ENCODE results near the gene PCP4.

PCP4 gene

DNA sequence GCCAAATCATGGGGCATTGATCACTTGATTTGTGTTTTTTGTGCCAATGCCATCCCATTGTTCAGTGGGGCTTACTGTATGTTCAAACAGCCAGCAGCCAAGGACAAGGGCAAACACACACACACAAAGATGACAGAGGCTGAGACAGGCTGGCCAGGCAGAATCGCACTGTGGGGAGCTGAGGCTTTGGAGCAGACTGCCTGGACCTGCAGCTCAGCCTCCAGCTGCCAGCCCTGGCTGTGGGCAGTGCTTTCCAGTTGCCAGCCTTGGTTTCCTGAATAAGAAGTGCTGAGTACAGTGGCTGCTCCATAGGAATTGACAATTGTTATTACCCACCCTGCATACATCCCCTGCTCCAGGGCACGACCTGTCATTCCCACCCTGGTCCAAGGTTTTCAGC lies 16.9 kb upstream of the PCP4 start:
- Mint-ChIP-seq H3K4me3 (no peak overlapping the region), H3K36me3 (ENCODE audit: insufficient read depth) (no peaks in the 10 kb centered on the region), H3K4me1 (ENCODE audit: low read depth in 2 of 2) (no peaks in the 10 kb centered on the region), H3K27ac (no peak overlapping the region), H3K9me3 (peaks cover 8 to 12% of the 10 kb centered on the region in 2 donors), H3K27me3 (no peaks in the 10 kb centered on the region)
- DNase-seq = no peak
- ATAC-seq (replicated peaks) = no peak

DNA sequence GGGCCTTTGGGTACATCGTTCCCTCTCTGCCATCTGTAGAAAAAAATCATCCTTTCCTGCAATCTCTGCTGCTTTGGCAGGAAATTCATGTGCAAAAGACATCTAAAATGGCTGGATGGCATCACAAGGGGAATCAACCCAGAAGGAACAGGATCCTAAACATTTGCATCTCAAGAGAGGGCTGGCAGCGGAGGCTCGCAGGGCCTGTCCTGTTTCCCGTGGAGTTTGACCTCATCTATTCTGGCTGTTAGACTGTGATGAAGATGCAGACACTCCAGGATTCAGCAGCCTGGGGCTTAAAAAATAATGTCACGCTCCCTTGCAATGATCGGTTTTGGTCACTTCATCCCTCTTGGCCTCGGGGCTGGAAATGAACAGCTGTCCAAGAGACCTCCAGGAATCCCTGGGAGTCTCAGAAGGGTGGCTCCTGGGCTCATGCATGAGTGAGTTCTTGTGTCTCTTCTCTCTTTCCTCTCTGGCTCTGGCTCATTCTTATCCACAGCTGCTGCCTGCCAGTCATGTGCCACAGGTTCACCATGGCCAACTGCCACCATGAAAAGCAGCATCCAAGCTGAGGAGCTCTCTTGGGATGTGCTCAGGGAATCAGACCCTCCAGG lies 16.1 kb upstream of the PCP4 start:
- H3K4me3 Mint-ChIP-seq = no peak overlapping the region
- no peaks in the 10 kb centered on the region for H3K36me3 Mint-ChIP-seq (ENCODE audit: insufficient read depth)
- no peak overlapping the region for H3K27ac Mint-ChIP-seq
- ATAC-seq (replicated peaks) (no peak), DNase-seq (no peak)
- no peaks in the 10 kb centered on the region for H3K4me1 Mint-ChIP-seq (ENCODE audit: low read depth in 2 of 2)
- H3K9me3 Mint-ChIP-seq = peaks cover 10 to 12% of the 10 kb centered on the region in 2 donors
- H3K27me3 Mint-ChIP-seq = no peaks in the 10 kb centered on the region

DNA sequence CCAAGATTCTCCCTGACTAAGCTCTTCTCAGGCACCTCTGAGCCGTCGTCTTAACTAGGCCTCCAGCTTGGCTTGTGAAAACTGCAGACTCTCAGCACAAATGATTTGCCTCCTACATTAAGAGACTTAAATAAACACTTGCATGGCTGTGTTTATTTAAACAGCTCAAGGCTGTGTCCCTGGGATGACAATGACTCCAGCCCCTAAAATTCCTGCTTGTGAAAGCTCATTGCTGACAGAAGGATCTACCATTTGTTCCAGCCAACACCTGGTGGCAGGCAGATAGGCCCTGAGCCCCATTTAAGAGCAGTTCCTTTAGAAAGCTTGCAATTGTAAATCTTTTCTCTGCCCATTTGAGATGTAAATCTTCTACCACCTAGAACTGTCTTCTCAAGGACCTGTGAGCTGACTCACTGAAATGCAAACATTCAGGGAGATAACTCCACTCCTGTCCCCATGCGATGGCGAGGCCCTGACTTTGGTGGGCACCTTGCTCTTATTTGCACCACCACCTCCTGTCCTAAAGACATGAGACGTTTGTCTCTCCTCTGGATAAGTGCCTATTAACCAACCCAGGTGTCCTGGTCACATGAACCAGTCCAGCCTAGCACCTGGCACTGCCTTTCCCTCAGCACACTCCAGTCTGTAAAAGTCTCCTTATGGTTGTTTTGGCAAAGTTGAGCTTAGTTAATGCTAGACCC lies 15.1 kb upstream of the PCP4 start:
- Mint-ChIP-seq H3K27me3 (no peaks in the 10 kb centered on the region), H3K36me3 (ENCODE audit: insufficient read depth) (no peaks in the 10 kb centered on the region), H3K4me1 (ENCODE audit: low read depth in 2 of 2) (no peaks in the 10 kb centered on the region), H3K4me3 (no peak overlapping the region), H3K27ac (no peak overlapping the region), H3K9me3 (peaks cover 12 to 13% of the 10 kb centered on the region in 2 donors)
- DNase-seq (no peak), ATAC-seq (replicated peaks) (no peak)

DNA sequence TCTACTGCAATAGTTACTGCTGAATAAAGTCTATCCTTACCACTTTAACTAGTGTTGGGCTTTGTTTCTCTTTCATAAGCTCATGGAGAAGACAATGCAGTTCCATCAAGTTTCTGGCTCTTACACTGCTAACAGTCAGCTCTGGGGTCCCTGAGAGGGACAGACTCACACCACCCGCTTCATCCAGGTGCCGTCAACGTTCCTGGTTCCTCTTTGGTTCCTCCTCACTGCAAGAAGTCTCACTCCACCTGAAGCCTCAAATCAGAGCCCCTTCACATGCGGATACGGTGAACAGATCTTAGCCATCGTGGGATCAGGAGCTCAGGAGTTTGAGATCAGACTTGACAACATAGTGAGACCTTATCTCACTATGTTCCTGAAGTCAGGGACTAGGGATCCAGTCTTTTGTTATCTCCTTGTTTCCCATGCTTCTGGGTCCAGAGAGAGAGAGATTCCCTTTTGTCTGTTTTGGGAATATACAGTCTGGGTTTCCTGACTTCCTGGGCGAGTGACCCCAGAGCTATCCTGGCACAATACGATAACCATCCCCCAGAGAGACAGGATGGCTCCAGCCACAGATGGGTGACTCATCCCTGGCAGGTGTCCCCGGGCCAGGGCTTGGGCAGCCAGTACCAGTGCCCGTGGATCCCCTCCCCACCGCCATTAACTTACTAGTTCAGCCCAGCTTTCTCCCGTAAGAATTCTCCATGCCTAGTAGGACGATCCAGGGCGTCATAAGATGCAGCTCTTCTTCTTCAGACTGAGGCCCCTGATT lies 14.3 kb upstream of the PCP4 start:
- no peak overlapping the region for H3K4me3 Mint-ChIP-seq
- no peak for DNase-seq
- no peaks in the 10 kb centered on the region for H3K27me3 Mint-ChIP-seq
- no peaks in the 10 kb centered on the region for H3K36me3 Mint-ChIP-seq (ENCODE audit: insufficient read depth)
- peaks cover 12 to 13% of the 10 kb centered on the region in 2 donors for H3K9me3 Mint-ChIP-seq
- H3K4me1 Mint-ChIP-seq (ENCODE audit: low read depth in 2 of 2) = no peaks in the 10 kb centered on the region
- ATAC-seq (replicated peaks) = no peak
- H3K27ac Mint-ChIP-seq = no peak overlapping the region

DNA sequence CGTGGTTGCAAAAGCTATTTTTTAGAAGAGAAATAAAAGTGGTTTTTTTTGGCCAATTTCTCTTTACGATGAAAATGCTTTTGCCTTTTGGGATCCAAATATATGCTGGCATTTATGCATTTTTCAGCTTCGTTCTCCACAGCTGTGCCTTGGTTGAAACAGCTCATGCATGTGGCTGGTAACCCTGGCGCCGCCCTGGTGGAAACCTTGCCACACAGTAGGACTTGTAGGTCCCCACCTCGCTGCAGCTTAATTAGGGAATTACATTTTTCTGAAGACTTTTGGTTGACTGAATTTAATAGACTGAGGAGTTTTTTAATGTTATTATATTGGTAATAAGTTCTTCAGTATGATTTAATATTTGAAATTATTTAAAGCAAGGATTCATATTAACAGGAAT lies 12.7 kb upstream of the PCP4 start:
- ATAC-seq (replicated peaks) = no peak

DNA sequence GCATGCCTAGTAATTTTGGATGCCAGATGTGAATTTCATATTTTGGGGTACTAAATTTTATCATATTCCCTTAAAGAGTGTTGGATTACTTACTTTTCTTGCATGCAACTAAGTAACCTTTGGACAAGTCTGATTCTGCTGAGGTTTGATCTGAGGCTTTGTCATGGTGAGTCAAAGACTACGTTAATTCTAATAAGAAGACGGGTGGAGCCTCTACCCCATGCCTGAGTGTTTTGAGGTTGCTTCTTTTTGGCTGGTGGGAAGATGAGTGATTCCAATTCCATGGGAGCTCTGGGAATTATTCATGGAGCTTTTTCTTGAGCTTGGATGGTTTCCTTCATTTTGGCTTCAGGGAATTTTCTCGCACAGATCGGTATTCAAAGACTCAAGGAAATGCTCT lies 11.6 kb upstream of the PCP4 start:
- Mint-ChIP-seq H3K36me3 (ENCODE audit: insufficient read depth) (no peaks in the 10 kb centered on the region), H3K27ac (no peak overlapping the region), H3K4me1 (ENCODE audit: low read depth in 2 of 2) (no peaks in the 10 kb centered on the region), H3K27me3 (no peaks in the 10 kb centered on the region), H3K9me3 (peaks cover 12 to 13% of the 10 kb centered on the region in 2 donors), H3K4me3 (no peak overlapping the region)
- ATAC-seq (replicated peaks) = no peak
- DNase-seq = no peak

More for the DNA sequence above, 12.7 kb upstream of the PCP4 start:
- Mint-ChIP-seq H3K27me3 (no peaks in the 10 kb centered on the region), H3K36me3 (ENCODE audit: insufficient read depth) (no peaks in the 10 kb centered on the region), H3K27ac (no peak overlapping the region), H3K4me3 (no peak overlapping the region), H3K9me3 (peaks cover 12 to 13% of the 10 kb centered on the region in 2 donors), H3K4me1 (ENCODE audit: low read depth in 2 of 2) (no peaks in the 10 kb centered on the region)
- no peak for DNase-seq

DNA sequence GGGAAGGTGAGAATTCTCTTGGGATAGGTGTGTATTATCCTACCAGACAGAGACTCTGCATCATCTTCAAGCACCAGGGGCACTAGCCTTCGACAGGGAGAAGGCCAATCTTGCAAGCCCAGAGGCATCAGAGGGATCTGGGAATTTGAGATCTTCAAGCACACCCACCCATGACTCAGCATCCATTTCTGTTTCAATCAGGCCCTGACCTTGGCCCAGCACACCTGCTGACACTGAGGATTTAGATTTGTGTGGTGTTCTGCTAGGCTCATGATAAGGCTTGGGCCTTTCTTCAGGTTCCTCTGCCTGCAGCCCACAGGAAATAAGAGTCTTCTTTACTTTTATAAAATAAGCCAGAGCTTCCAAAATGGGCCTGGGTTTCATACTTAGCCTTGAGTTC lies 6.6 kb upstream of the PCP4 start:
- ATAC-seq (replicated peaks) (no peak), DNase-seq (no peak)
- Mint-ChIP-seq H3K36me3 (ENCODE audit: insufficient read depth) (no peaks in the 10 kb centered on the region), H3K27ac (no peak overlapping the region), H3K4me1 (ENCODE audit: low read depth in 2 of 2) (no peaks in the 10 kb centered on the region), H3K9me3 (peaks cover 0 to 5% of the 10 kb centered on the region in 2 donors), H3K27me3 (no peaks in the 10 kb centered on the region), H3K4me3 (no peak overlapping the region)

DNA sequence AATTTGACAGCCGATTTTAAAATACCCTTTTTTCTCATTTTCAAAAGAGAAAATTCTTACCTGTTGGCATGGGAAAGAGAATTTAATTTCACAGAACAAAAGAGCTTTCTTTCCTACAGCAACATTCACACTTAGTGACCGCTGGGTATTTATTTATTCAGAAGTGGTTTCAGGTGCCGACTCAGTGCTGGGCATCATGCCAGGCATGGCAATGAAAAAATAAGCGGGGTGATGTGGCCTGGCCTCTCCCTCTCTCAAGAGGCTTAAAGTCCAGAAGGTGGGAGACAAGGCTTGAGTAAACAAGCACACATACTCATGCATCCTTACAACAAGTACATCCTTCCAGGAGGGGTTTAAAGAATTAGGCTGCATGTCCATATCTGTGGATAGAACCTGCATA lies 4.1 kb upstream of the PCP4 start:
- DNase-seq = no peak
- no peak for ATAC-seq (replicated peaks)
- H3K4me1 Mint-ChIP-seq (ENCODE audit: low read depth in 2 of 2) = peaks cover 0 to 2% of the 10 kb centered on the region in 2 donors
- H3K27ac Mint-ChIP-seq = no peak overlapping the region
- H3K9me3 Mint-ChIP-seq = peaks cover 0 to 4% of the 10 kb centered on the region in 2 donors
- no peaks in the 10 kb centered on the region for H3K36me3 Mint-ChIP-seq (ENCODE audit: insufficient read depth)
- no peak overlapping the region for H3K4me3 Mint-ChIP-seq
- peaks cover 0 to 6% of the 10 kb centered on the region in 2 donors for H3K27me3 Mint-ChIP-seq

DNA sequence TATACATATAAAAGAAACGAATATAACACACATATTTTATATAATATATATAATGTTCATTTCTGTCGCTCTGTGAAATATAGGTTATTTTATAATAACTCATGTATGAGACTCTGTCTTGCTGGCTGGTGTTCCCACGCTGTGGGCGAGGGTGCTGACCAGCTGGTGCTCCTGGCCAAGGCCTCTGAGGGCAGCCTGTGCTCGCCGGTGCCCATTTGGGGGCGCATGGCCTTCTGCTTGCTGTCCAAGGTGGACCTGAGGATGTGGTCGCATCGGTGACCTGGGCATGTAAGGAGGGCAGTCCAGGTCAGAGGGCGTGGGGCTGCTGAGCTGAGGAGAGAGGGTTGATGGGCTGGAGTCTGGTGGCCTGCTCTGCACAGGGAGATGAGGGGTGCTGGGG lies 1.1 kb upstream of the PCP4 start:
- Mint-ChIP-seq H3K36me3 (ENCODE audit: insufficient read depth) (no peaks in the 10 kb centered on the region), H3K27me3 (peaks cover 6 to 8% of the 10 kb centered on the region in 2 donors), H3K27ac (no peak overlapping the region), H3K4me1 (ENCODE audit: low read depth in 2 of 2) (peaks cover 0 to 2% of the 10 kb centered on the region in 2 donors), H3K9me3 (peaks cover 0 to 7% of the 10 kb centered on the region in 2 donors), H3K4me3 (no peak overlapping the region)
- DNase-seq (no peak), ATAC-seq (replicated peaks) (no peak)

DNA sequence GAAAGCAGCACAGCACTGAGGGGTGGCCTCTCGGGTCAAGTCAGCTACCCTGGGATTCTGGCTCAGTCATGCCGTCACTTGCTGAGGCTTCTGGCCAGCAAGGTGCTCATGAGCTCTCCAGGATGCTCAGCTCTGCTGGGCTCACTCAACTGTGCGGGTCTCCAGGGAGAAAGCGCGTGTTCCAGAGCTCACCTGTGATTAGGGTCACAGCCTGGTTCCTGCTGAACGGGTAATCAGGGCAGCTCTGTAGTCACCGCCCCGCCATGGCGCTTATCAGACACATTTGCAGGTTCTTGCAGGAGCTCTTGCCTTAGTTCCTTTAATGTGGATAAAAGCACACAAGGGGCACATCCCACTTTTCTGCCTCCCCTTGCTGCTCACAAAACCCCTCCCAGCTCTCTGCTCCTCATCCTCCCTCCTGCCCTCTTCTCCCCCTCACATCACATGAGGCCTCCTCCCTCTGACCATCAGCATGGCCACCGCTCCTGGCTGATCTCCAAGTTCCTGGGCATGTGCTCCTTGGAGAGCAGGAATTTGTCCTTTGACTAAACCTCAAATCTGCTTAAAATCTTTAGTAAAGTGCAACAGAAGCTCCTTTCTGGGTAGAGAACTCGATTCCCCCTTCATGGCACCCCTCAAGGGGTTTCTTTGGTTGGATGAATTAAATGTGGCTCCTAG lies 2.0 kb downstream of the PCP4 start:
- no peak for DNase-seq
- Mint-ChIP-seq H3K27ac (no peak overlapping the region), H3K4me1 (ENCODE audit: low read depth in 2 of 2) (peaks cover 0 to 2% of the 10 kb centered on the region in 2 donors), H3K9me3 (peaks cover 0 to 9% of the 10 kb centered on the region in 2 donors), H3K36me3 (ENCODE audit: insufficient read depth) (no peaks in the 10 kb centered on the region), H3K4me3 (no peak overlapping the region), H3K27me3 (peaks cover 6 to 8% of the 10 kb centered on the region in 2 donors)
- no peak for ATAC-seq (replicated peaks)

DNA sequence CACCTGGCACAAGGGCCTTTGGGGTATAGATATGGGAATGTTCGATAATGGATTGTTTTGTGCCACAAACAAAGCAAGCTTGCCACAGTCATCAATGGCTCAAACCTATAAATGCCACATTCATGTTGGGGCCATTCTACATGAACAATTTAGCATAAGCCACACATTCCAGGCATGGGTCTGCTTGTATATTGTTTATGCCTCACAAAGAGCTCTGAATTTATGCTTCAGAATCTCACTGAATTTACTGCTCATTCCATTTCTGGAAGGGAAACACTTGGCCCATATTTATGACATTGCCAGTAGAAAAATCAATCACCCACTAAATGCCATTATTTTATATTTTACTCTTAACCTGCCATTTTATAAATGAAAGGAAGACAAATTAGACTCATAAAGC lies 6.4 kb downstream of the PCP4 start:
- Mint-ChIP-seq H3K4me1 (ENCODE audit: low read depth in 2 of 2) (no peaks in the 10 kb centered on the region), H3K9me3 (peaks cover 0 to 8% of the 10 kb centered on the region in 2 donors), H3K36me3 (ENCODE audit: insufficient read depth) (no peaks in the 10 kb centered on the region), H3K27me3 (peaks cover 0 to 4% of the 10 kb centered on the region in 2 donors), H3K4me3 (no peak overlapping the region), H3K27ac (no peak overlapping the region)
- ATAC-seq (replicated peaks) (no peak), DNase-seq (no peak)

DNA sequence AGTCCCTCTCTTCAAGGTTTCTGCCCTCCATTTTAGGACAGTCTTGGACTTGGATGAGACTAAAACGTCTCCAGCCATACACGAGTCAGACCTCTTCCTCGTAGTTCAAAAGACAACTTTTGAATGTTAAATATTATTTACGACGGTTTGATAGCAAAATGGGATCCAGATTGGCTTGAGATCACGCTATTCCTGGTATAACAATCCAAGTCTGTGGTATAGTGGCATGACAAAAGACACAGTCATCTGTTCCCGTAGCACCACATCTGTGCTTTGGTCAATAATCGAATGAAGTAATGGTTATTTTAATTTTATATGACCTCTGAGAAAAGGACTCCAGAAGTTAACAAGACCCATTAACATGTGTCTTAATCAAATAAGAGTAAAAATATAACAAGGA lies 7.0 kb downstream of the PCP4 start:
- no peak for DNase-seq
- Mint-ChIP-seq H3K4me3 (no peak overlapping the region), H3K27me3 (no peaks in the 10 kb centered on the region), H3K4me1 (ENCODE audit: low read depth in 2 of 2) (no peaks in the 10 kb centered on the region), H3K27ac (no peak overlapping the region), H3K9me3 (peaks cover 0 to 8% of the 10 kb centered on the region in 2 donors), H3K36me3 (ENCODE audit: insufficient read depth) (no peaks in the 10 kb centered on the region)
- ATAC-seq (replicated peaks) = no peak

DNA sequence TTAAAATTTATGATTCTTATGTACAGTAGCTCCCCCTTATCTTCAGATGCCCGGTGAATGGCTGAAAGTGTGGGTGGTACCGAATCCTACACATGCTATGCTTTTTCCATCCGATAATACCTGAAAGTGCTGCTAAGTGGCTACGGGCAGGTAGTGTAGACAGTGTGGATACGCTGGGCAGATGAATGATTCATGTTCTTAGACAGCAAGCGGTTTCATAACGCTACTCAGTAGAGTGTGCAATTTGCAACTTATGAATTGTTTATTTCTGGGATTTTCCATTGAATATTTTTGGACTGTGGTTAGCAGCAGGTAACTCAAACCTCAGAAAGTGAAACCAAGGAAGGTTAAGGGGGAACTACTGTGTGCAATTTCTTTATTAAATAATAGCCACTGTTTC lies 7.5 kb downstream of the PCP4 start:
- Mint-ChIP-seq H3K4me3 (no peak overlapping the region), H3K27me3 (no peaks in the 10 kb centered on the region), H3K36me3 (ENCODE audit: insufficient read depth) (no peaks in the 10 kb centered on the region), H3K4me1 (ENCODE audit: low read depth in 2 of 2) (no peaks in the 10 kb centered on the region), H3K27ac (no peak overlapping the region), H3K9me3 (peaks cover 0 to 8% of the 10 kb centered on the region in 2 donors)
- DNase-seq (no peak), ATAC-seq (replicated peaks) (no peak)
